HPDE6-E6E7 (cell line): ENCODE data around the gene ZFP36L1.

ENCODE experiments used
- DNase-seq: peaks from one replicate; pipeline ENCODE4 v3.0.0; 2011; ENCODE audit warnings: missing footprints; ENCODE audit errors: extremely low spot score

ZFP36L1 gene, protein sequence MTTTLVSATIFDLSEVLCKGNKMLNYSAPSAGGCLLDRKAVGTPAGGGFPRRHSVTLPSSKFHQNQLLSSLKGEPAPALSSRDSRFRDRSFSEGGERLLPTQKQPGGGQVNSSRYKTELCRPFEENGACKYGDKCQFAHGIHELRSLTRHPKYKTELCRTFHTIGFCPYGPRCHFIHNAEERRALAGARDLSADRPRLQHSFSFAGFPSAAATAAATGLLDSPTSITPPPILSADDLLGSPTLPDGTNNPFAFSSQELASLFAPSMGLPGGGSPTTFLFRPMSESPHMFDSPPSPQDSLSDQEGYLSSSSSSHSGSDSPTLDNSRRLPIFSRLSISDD

DNA sequence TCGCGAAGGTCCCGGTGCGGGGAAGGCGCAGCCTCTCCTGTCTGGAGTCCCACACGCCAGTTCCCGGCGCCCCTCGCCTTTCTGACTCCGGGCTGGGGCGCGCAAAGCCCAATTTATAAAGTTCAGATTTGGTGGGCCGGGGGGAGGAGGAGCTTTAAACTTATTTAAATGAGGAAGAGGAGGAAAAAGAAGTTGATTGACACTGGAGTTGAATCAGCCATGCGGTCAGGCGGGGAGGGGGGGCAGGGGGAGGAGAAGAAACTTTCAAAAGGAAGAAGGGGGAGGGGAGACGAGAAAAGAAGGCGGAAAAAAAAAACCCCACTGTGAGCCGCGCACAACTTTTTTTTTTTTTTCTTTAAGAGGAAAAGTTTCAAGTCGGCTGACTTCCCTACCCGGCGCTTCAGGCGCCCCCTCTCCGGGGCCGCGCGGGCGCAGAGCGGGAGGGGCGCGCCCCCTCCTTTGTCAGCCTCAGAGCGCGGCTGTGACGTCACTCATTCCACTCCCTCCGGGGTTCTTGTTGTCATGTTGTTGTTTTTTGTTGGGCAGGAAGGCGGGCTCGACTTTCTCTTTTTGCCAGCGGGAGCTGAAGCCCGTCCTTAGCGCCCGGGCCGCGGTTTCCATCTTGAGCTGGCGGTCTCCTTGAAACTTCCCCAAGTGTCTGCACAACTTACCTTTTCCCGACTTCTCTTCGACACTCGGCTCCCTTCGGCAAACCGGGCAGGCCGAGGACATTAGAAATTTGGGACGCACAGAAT is at the start of gene ZFP36L1:
Gene ZFP36L1, minus strand, starts transcription at position 89 of the 755 bp plus-strand sequence. CDS start 129 bp downstream, outside the sequence.
- peak; percentile 89 for DNase-seq

DNA sequence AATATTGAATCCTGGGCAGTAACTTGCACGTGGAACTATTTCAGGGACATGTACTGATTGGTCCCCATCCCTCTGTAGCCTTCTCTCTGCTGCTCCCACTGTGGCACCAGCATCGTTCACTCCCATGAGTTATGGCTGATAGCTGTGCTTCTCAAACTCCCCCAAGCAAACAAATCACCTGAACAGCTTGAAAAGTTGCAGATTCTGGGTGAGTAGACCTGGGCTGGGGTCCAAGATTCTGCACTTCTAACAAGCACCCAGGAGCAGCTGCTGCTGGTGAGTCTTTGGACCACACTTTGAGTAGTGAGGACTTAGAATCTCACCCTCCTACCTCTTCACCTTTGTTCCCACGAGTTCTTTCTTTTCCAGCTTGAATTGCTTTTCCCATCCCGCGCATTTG is 49.4 kb upstream of the ZFP36L1 start:
- no peak for DNase-seq

DNA sequence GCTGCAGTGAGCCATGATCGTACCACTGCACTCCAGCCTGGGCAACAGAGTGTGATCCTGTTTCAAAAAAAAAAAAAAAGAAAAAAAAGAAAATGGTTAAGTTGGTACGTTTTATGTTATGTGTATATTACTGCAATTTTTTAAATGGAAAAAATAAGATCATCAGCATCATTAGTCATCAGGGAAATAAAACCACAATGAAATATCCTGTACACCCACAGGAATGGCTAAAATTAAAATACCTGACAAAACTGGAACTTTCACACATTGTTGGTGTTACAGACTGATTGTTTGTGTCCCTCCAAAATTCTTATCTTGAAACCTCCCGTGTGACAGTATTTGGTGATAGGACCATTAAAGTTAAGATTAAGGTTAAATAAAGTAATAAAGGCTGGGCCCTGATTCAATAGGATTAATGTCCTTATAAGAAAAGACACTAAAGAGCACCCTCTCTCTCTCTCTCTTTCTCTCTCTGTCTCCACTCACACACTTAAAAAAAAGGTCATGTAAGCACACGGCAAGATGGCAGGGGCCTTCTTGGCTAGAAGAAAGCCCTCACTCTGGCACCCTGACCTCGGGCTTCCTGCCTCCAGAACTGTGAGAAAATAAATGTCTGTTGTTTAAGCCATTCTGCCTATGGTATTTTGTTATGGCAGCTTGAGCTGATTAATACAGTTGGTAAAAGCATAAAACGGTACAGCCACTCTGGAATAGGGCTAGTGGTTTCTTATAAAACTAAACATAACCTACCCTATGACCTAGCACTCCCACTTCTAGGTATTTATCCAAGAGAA is 48.3 kb upstream of the ZFP36L1 start:
- DNase-seq, result no peak

DNA sequence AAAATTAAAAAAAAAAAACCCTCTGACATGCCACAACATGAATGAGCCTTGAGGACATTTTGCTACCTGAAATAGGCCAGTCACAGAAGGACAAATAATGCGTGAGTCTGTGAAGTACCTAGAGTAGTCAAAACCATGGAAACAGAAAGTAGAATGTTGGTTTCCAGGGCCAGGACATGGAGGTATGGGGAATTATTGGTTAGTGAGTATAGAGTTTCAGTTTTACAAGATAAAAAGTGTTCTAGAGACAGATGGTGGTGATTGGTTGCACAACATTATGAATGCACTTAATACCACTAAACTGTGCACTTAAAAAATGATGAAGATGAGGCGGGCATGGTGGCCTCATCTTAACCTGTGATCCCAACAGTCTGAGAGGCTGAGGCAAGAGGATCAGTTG is 47.6 kb upstream of the ZFP36L1 start:
- no peak for DNase-seq

DNA sequence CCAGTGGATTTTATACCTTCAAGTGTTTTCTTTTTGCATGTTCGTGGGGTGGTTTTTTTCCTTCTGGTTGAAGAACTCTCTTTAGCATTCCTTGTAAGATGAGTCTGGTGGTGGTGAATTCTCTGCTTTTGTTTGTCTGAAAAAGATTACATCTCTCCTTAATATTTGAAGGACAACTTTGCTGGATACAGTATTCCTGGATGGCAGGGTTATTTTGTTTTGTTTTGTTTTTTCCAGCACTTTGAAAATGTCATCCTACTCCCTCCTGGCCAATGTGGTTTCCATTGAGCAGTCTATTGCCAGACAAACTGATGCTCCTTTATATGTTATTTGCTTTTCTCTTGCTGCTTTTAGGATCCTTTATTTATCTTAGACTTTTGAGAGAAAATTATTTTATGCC is 43.2 kb upstream of the ZFP36L1 start:
- no peak for DNase-seq

DNA sequence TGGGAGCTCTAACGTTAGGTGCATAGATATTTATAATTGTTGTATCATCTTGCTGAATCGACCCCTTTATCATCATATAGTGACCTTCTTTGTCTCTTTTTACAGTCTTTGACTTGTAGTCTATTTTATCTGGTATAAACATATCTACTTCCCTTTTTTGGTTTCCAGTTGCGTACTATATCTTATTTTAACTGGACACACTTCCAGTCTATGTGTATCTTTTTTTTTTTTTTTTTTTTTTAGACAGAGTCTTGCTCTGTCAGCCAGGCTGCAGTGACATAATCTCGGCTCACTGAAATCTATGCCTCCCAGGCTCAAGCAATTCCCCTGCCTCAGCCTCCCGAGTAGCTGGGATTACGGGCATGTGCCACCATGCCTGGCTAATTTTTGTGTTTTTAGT is 41.9 kb upstream of the ZFP36L1 start:
- DNase-seq, result no peak

DNA sequence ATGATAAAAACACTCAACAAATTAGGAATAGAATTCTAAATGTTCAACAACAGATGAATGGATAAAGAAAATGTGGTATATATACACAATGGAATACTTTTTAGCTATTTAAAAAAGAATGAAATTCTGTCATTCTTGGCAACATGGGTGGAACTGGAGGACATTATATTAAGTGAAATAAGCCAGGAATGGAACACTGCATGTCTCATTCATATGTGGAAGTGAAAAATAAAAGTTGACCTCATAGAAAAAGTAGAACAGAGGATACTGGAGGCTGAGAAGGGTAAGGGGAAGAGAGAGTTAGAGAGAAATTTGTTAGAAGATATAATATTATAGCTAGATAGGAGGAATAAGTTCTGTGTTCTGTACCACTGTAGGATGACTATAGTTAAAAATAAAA is 35.8 kb upstream of the ZFP36L1 start:
- DNase-seq, result no peak

DNA sequence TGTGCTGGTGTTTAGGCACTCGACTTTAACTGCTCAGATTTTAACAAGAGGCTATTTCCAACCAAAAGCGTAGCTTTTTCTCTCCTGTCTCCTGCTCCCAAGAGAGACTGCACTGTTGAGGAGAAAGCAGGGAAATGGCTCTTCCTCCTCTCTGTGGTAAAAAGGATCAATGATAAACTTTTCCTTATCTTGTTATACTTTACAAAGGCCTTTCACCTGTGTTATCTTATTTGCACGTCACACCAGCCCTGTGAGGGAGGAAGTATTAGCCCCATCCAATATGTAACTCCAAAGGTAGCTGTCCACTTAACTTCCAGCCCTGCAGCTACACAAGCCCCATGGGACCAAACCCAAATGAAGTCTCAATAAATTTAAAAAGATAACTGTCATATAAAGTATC is 32.9 kb upstream of the ZFP36L1 start:
- DNase-seq, result no peak

DNA sequence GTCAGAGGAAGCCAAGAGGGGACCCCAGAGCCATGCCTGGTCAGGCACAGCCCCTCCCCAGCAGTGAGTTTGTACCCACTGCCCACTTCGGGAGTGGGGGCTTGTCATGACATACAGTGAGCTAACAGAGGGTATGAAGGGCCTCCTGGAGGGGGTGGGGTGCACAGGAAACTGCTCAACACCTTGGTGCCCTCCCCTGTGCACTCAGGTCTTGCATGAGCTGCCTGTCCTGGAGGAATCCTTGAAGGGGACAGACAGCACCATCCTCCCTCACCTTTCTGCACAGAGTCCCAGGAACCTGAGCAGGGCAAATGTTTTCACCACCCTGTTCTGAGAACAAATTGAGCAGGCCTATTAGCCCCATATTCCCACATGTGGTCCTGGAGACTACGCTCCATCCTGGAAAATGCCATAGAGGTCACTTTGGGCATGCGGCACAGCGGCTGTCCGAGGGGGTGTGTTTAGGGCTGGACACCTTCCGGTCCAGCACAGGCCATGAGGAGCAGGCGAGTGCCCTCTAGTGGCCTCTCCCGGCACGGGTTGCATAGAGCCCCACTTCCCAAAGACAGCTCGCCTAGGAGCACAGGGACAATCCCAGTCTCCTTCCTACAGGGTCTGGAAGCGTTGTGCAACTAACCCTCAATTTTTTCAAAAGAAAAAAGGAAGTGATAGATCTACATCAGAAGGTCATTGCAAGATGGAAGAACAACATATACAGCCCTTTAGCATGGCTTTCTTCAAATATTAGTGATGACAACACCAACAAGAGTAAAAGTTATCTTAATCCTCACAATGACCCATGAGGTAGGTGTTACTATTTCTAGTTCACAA is 31.9 kb upstream of the ZFP36L1 start:
- peak; percentile 80 for DNase-seq

DNA sequence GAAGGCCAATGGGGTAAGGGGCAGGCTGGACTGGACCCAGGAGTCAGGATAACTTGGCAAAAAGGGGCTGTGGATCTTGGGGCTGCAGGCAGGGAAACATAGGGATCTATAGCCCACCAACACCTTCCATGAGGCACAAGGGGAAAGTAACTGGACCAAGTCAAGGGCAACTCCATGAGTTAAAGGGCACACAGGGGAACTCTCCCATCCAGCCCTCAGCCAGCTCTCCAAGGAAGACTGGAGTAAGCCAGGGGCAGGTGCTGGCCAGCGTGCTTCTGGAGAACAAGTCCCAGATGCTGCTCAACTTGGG is 31.3 kb upstream of the ZFP36L1 start:
- no peak for DNase-seq

DNA sequence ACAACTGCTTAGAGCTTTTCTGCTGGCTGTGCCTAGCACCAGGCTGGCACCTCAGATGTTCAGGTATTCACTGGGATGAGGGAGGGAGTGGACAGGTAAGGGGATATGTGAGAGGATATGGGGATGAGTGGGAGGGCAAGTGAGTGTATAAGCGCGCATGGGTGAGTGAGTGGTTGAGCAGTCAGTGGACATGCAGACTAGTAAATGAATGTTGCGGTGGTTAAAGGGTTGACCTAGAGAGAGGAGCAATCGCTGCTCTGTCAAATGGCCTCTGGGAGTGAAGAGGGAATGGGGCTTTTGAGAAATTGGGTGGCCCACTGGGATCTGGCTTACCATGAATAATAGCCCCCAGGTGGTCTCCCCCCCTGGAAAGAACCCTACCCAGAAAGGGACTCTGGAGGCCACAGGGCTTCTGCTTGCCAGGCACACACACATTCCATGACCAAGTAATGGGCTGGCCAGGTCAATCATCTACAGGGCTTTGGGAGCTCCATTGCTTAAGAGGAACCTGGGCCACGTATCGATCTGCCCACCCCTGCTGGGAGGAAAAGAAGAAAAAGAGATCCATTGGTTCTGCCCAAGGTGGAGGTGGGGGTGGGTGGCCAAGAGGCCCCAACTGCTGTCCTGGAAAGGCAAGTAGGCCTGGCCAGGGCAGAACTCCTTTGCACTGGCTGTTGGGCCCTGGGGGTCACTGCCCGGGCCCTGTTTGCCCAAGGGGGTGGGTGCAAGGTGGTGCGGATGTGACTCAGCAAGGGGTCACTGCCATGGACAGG is 30.8 kb upstream of the ZFP36L1 start:
- DNase-seq, result no peak

DNA sequence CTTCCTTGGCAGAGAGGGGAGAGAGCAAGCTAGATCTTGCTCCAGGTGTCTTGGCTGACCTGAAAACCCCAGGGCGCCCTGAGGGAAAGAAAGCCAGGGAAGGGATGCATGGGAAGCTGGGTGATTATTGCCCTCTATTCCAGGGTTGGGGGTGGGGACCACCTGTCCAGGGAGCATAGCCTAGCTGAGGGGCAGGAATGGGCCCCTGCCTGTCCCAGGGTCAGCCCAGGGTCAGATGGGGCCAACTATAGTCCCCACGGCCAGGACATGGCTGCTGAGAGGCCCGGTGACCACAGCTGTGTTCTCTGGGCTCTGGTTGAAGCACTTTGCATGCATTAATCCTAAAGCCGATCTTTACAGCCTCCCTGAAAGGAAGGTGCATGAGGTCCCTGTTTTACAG is 30.1 kb upstream of the ZFP36L1 start:
- DNase-seq, result no peak

DNA sequence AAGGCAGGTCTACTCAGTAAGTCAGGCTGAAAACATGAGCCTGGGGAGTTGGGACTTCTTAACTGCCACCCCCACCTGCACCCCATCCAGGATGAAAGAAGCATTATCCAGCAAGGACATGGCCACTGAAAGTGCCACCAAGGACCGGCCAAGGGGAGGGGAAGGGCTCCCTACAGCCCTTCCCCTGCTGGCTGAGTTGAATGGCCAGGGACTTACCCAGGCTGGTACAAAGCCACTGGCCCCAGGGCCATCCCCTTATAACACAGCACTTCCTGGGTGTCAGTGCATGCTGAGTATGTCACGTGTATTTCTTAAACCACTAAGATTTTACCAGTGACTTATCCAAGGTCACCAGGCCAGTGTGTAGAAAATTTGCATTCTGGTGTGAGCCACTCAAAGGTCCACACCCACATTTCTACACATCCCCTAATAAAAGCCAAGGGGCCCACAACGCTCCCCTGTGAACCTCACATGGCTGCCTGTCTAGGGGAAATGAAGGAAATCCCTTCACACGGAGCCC is 29.3 kb upstream of the ZFP36L1 start:
- DNase-seq, result no peak

DNA sequence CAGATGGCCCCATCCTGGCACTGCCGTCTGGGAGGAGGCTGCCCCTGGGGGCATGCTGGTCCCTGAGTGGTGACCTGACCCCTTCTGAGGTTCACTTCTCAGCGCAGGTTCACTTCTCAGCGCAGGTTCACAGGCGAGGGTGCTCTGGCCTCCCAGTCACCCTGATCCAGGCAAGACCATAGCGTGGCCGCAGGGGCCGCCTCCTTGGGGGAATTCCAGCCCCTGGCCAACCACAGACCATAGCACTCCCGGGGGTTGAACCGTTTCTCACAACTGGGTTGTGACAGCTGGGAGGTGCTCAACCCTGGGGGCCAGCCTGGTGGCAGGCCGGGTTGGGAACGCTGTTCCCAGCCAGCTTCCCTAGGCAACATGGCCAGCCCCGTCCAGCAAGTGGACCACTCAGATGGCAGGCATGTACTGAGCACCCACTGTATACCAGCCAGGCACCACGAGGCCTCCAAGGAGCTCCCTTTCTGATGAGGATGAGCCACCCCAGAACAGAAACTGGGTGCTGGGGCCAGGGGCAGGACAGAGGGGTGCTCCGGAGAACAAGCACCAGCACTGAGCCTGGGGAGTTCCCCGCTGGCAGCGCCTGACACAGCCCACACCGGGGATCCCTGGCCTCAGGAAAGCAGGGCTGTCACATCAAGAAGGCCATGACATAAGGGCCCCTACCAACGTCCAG is 28.3 kb upstream of the ZFP36L1 start:
- DNase-seq, result no peak

DNA sequence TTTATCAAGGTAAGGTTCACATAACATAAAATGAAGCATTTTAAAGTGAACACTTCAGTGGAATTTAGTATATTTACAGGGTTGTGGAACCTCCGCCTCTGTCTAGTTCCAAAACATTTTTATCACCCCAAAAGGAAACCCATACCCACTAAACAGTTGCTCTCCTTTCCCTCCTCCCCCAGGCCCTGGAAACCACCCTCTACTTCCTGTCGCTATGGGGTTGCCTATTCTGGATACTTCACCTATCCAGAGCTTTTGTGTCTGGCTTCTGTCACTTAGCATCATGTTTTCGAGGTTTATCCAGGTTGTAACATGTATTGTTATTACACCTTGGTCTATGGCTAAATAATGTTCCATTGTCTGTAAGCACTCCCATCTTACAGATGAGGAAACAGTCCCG is 27.7 kb upstream of the ZFP36L1 start:
- DNase-seq, result no peak

DNA sequence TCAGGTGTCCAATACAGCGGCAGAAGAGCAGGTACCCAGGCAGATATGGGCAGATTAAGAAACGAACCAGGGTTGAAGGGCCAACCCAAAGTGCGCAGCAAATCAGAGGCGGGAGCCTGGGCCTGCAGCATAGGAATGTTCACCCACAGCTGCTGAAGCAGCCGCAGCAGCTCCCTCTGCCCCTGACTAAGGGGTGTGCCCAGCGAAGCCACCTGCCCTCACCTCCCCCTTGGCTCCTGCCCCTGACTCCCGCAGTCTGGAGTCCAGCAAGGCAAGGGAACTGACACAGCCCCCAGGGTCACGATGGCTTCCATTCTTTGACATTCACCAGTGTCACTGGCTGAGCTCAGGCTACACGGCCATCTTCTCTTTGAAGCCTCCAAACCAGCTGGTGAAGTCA is 27.3 kb upstream of the ZFP36L1 start:
- DNase-seq, result no peak

DNA sequence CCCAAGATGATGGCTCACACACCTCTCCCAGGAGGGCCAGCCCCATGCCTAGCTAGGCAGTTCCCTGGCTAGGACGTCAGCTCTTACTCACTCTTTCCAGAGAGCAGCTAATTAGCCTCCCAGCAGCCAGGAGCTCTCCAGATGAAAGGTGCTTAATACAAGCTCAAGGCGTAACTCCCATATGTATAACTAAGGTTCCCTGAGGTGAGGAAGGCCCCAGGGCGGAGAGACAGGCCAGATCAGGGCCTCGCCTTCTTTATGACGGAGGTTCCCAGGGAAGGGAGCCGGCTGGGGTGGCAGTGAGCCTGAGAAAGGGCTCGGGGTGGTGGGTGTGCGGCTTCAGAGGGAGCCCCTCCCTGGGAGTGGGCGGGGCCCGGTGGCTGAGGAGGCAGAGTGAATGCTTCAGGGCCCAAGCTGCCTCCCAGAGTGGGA is 26.4 kb upstream of the ZFP36L1 start:
- DNase-seq, result peak; percentile 81

DNA sequence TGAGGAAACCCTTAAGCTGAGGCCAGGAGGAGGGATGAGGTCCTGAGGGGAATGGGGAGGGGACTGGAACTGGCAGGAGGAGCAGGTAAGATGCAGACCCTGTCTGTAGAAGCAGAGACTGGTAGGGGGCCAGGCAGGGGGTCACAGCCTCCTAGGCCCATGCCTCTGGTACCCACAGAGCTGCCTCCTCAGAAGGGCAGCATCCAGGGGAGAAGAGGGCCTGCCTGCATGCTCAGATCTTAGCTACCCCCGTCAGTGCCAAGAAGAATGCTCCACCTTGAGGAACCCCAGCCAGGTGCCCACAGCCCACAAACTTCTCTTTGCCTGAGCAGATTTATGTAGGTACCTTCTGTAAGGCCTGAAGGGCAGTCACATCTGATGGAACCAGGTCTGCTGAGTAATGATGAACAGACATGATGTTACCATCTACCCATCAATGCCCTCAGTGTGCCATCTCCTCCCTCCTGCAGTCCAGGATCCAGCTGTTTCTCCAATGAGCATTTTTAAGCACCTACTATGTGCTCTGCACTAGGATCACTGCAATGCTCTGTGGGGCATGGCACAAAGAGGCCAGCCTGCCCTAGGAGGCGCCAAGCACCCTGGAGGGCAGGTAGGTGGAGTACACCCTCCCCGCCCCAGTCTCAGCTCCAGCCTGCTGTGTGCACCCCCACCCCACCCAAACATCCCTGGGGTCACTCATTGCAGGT is 24.8 kb upstream of the ZFP36L1 start:
- DNase-seq, result no peak

DNA sequence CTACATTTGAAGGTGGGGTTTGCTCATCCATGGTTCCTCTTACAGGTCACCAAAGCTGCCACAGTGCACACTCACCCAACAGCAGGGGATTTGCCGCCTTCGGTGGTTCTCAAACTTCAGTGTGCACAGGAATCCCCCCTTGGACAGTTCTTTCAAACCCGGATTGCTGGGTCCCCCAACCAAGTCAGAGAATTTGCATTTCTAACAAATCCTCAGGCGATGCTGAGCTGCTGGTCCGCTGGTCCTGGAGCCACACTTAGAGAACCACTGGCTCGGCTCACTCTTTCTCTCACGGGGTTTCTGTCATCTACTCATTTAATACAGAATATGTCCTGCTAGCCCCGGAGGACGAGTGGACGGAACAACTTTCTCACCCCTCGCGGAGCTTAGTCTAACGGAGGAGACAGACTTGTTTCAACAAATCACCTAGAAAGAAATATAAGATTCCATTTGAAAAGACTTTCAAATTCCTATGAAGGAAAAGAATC is 24.1 kb upstream of the ZFP36L1 start:
- no peak for DNase-seq
